ENCODE data around the gene CXADR.

Gene CXADR

GRCh38 chr21:17538576-17538975 lies 25.7 kb downstream of the CXADR start:
- Histone ChIP-seq H3K9ac (ENCODE audit: low read depth, low read length, poor library complexity, severe bottlenecking) (no peak overlapping the region), H3K4me1 (ENCODE audit: insufficient read depth, low read length, poor library complexity, severe bottlenecking) (peaks cover 16% of the 10 kb centered on the region), H3K79me2 (ENCODE audit: insufficient read depth, low read length) (no peaks in the 10 kb centered on the region), H3K4me2 (ENCODE audit: low read depth, low read length, poor library complexity, severe bottlenecking) (no peak overlapping the region), H3F3A (ENCODE audit: low read depth) (no peaks in the 10 kb centered on the region), H3K36me3 (ENCODE audit: insufficient read depth, low read length) (no peaks in the 10 kb centered on the region), H3K27me3 (ENCODE audit: insufficient read depth, low read length, poor library complexity, severe bottlenecking) (no peaks in the 10 kb centered on the region), H3K9me3 (ENCODE audit: insufficient read depth, low read depth, low read length) (no peaks in the 10 kb centered on the region), H2AFZ (ENCODE audit: low read length) (no peak overlapping the region), H4K20me1 (ENCODE audit: insufficient read depth, low read length, poor library complexity, severe bottlenecking) (no peaks in the 10 kb centered on the region), H3K9me2 (replicated peaks; ENCODE audit: low read depth, low read length) (no peaks in the 10 kb centered on the region), H3K4me3 (ENCODE audit: low read length, poor library complexity, severe bottlenecking) (no peak overlapping the region)
- no peak for TF ChIP-seq EZH2phosphoT487 (IDR thresholded peaks at IDR 0.05; ENCODE audit: borderline replicate concordance)
- TF ChIP-seq CTCF (conservative IDR thresholded peaks at IDR 0.05; ENCODE audit: low read length), result no peak

- H3K4me3 ChIP-seq (ENCODE audit: low read length, poor library complexity, severe bottlenecking), result no peak overlapping the region
- no peak overlapping the region for H3K4me2 ChIP-seq (ENCODE audit: low read depth, low read length, poor library complexity, severe bottlenecking)
- no peak overlapping the region for H2AFZ ChIP-seq (ENCODE audit: low read length)
- H3F3A ChIP-seq (ENCODE audit: low read depth), result no peaks in the 10 kb centered on the region
- peaks cover 16% of the 10 kb centered on the region for H3K4me1 ChIP-seq (ENCODE audit: insufficient read depth, low read length, poor library complexity, severe bottlenecking)
- no peaks in the 10 kb centered on the region for H3K27me3 ChIP-seq (ENCODE audit: insufficient read depth, low read length, poor library complexity, severe bottlenecking)
- no peaks in the 10 kb centered on the region for H4K20me1 ChIP-seq (ENCODE audit: insufficient read depth, low read length, poor library complexity, severe bottlenecking)
- no peak for TF ChIP-seq EZH2phosphoT487 (IDR thresholded peaks at IDR 0.05; ENCODE audit: borderline replicate concordance)
- TF ChIP-seq CTCF (conservative IDR thresholded peaks at IDR 0.05; ENCODE audit: low read length), result no peak
- H3K9ac ChIP-seq (ENCODE audit: low read depth, low read length, poor library complexity, severe bottlenecking), result no peak overlapping the region
- no peaks in the 10 kb centered on the region for H3K9me3 ChIP-seq (ENCODE audit: insufficient read depth, low read depth, low read length)
- no peaks in the 10 kb centered on the region for H3K36me3 ChIP-seq (ENCODE audit: insufficient read depth, low read length)
- H3K9me2 ChIP-seq (replicated peaks; ENCODE audit: low read depth, low read length), result no peaks in the 10 kb centered on the region
- no peaks in the 10 kb centered on the region for H3K79me2 ChIP-seq (ENCODE audit: insufficient read depth, low read length)
Observed at GRCh38 chr21:17539323-17539722, 26.5 kb downstream of the CXADR start.

- Histone ChIP-seq H3F3A (ENCODE audit: low read depth) (no peaks in the 10 kb centered on the region), H3K9me3 (ENCODE audit: insufficient read depth, low read depth, low read length) (no peaks in the 10 kb centered on the region), H3K27me3 (ENCODE audit: insufficient read depth, low read length, poor library complexity, severe bottlenecking) (no peaks in the 10 kb centered on the region), H3K4me1 (ENCODE audit: insufficient read depth, low read length, poor library complexity, severe bottlenecking) (peaks cover 16% of the 10 kb centered on the region), H3K36me3 (ENCODE audit: insufficient read depth, low read length) (no peaks in the 10 kb centered on the region), H3K4me3 (ENCODE audit: low read length, poor library complexity, severe bottlenecking) (no peak overlapping the region), H2AFZ (ENCODE audit: low read length) (no peak overlapping the region), H3K79me2 (ENCODE audit: insufficient read depth, low read length) (no peaks in the 10 kb centered on the region), H4K20me1 (ENCODE audit: insufficient read depth, low read length, poor library complexity, severe bottlenecking) (no peaks in the 10 kb centered on the region), H3K9ac (ENCODE audit: low read depth, low read length, poor library complexity, severe bottlenecking) (no peak overlapping the region), H3K9me2 (replicated peaks; ENCODE audit: low read depth, low read length) (no peaks in the 10 kb centered on the region), H3K4me2 (ENCODE audit: low read depth, low read length, poor library complexity, severe bottlenecking) (no peak overlapping the region)
- TF ChIP-seq CTCF (conservative IDR thresholded peaks at IDR 0.05; ENCODE audit: low read length) (no peak), EZH2phosphoT487 (IDR thresholded peaks at IDR 0.05; ENCODE audit: borderline replicate concordance) (no peak)
Observed at GRCh38 chr21:17539743-17540341, 27.0 kb downstream of the CXADR start.
